Lower leg skin (tissue), 4 donors: Measurements from ENCODE around the gene BMAL1. TPM values are rescaled to one million over a fixed set of nuclear protein-coding genes. Genes with fewer than 3 reads are reported as not detected.
A peak's percentile ranks its signal among the peaks of the same experiment; 100 is the strongest.

Experiments used
- DNase-seq, 2 donors: peaks; one replicate each; pipeline ENCODE4 v3.0.0-alpha.2; 2019; ENCODE audit warnings: low spot score in 2 of 2
- H3K4me3 ChIP-seq: fragments of 200-600 bp; sonication (generic); 2 replicates; pipeline ENCODE4 v1.5.1; 2017; ENCODE audit warnings: mild to moderate bottlenecking, low read depth; ENCODE audit not compliant: poor library complexity, severe bottlenecking
- POLR2A ChIP-seq, 2 donors: fragments of 450-650 bp; IDR thresholded peaks; one replicate each; pipeline ENCODE4 v1.6.1; 2016 to 2017; ENCODE audit warnings: antibody characterized with exemption in 2 of 2, mild to moderate bottlenecking in 1 of 2, moderate library complexity in 1 of 2
- WGBS, 2 donors: methylation state at CpG; one replicate each; pipeline ENCODE4 v1.1.5; 2018; 5-methylcytosine and 5-hydroxymethylcytosine counted together
- intact Hi-C: fragments of 100-400 bp; cut with DNase I; formaldehyde crosslinking; loops from one replicate; pipeline ENCODE4 v1.15.0; 2023; ENCODE audit warnings: low total_unique reads
- total RNA-seq, 4 donors: library from RNA; depleted of rRNA; stranded (reverse); fragments of >200 nt; gene quantifications; one replicate each; pipeline ENCODE4 v1.1.0, GENCODE V29; 2016
- TF ChIP-seq, protein P1 (sequence below), 3 donors: fragments of 450-650 bp; IDR thresholded peaks; one replicate each; pipeline ENCODE4 v1.5.1; 2016; ENCODE audit warnings: antibody characterized with exemption in 3 of 3, mild to moderate bottlenecking in 3 of 3, moderate library complexity in 2 of 3

The BMAL1 gene
- total RNA-seq, 4 donors from 2014 or later: 34.8 to 132 (median 61.5) TPM

GRCh38 chr11:13332124-13332523 is 54.5 kb downstream of the BMAL1 start:
- WGBS, 2 donors: 100% methylated on average over 1 of the region's 1 CpG
- no peak for TF ChIP-seq POLR2A (IDR thresholded peaks at IDR 0.05)
- TF ChIP-seq, protein P1, sequence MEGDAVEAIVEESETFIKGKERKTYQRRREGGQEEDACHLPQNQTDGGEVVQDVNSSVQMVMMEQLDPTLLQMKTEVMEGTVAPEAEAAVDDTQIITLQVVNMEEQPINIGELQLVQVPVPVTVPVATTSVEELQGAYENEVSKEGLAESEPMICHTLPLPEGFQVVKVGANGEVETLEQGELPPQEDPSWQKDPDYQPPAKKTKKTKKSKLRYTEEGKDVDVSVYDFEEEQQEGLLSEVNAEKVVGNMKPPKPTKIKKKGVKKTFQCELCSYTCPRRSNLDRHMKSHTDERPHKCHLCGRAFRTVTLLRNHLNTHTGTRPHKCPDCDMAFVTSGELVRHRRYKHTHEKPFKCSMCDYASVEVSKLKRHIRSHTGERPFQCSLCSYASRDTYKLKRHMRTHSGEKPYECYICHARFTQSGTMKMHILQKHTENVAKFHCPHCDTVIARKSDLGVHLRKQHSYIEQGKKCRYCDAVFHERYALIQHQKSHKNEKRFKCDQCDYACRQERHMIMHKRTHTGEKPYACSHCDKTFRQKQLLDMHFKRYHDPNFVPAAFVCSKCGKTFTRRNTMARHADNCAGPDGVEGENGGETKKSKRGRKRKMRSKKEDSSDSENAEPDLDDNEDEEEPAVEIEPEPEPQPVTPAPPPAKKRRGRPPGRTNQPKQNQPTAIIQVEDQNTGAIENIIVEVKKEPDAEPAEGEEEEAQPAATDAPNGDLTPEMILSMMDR (IDR thresholded peaks at IDR 0.05): no peak
- intact Hi-C loops: no loop called here
- H3K4me3 ChIP-seq: no peak overlapping the region
- DNase-seq: no peak

DNA sequence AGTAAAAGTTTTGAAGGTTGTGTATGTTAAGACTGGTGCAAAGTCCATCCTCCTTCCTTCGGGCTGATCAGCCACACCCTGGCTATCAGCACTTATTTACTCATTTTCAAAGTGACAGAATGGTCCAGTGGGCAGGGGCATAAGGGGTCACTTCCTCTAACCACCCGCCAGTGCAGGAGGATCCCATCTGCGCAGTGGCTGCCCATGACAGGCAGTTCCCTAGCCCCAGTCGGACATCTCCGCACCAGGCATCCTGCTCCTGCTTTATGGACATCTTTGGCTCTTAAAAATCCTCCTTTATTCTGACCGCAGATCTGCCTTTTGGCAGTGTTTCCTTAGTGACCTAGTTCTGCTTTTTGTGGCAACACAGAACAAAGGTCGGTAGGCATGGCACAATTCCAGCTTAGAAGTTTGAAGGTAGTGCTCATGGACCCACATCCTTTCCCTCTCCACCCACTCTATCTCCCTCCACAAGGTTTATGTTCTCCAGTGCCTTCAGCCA is 55.9 kb downstream of the BMAL1 start:
- intact Hi-C loops: no loop called here
- no peak overlapping the region for H3K4me3 ChIP-seq
- WGBS, 2 donors: 76 to 82% methylated on average over 7 of the region's 7 CpGs
- TF ChIP-seq, protein P1 (IDR thresholded peaks at IDR 0.05): no peak
- TF ChIP-seq POLR2A (IDR thresholded peaks at IDR 0.05): no peak
- no peak for DNase-seq

DNA sequence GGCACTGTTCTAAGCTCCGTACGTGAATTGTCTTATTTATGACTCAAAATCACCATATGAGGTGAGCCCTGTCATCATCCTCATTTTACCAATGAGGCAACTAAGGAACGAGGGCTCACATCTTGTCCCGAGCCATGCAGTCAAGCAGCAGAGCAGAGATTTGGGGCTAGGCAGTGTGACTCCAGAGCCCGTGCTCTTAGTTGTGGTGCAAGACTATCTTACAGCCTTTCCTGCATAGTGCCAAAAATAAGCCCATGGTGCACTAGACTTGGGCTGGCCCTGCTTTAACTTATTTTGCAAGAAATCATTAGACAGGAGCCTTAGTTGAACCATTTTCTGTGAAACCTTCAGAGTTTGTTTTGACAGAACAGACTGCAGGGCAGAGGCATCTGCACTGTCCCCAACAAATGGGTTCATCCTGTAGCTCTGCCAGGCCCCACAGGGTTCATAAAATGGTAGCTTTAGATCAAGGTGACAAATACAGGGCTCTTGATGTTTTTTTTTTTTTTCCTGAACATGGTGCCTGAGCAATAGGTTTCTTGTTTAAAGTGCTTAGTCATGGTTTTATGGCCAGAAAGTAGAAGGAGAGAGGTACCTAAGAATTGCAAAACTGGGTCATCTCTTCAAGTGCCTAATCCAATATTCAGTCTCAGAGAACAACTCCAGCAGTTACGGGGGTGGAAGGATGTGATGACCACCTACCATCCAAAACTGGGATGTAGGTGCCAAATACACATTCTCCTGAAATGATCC is 56.6 kb downstream of the BMAL1 start:
- DNase-seq: no peak
- TF ChIP-seq POLR2A (IDR thresholded peaks at IDR 0.05): no peak
- TF ChIP-seq, protein P1 (IDR thresholded peaks at IDR 0.05): no peak
- 86 to 88% methylated on average over 6 of the region's 6 CpGs for WGBS, 2 donors
- no peak overlapping the region for H3K4me3 ChIP-seq
- intact Hi-C loops: no loop called here

DNA sequence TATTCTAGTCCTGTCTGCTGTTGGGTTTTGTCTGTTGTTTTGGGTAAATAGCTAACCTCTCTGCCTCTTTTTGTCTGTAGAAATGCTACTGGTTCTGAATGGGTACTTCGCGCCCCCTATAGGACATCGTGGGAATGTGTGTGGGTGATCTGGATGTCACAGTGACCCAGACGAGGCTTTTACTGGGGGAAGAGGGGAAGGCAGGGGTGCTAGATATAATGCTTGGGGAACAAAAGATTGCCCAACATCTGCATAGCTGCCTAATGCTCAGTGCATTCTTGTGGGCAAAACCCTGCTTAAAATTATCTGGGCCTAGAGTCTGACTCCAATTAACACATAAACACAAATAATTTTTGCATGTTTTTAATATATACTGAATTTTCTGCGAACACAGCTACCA is 57.7 kb downstream of the BMAL1 start:
- intact Hi-C loops: no loop called here
- H3K4me3 ChIP-seq: no peak overlapping the region
- WGBS, 2 donors: 15 to 20% methylated on average over 5 of the region's 5 CpGs
- DNase-seq: peak; percentile 65 to 91
- TF ChIP-seq, protein P1 (IDR thresholded peaks at IDR 0.05): peak in 1 of 3 donors; percentile 33
- no peak for TF ChIP-seq POLR2A (IDR thresholded peaks at IDR 0.05)

DNA sequence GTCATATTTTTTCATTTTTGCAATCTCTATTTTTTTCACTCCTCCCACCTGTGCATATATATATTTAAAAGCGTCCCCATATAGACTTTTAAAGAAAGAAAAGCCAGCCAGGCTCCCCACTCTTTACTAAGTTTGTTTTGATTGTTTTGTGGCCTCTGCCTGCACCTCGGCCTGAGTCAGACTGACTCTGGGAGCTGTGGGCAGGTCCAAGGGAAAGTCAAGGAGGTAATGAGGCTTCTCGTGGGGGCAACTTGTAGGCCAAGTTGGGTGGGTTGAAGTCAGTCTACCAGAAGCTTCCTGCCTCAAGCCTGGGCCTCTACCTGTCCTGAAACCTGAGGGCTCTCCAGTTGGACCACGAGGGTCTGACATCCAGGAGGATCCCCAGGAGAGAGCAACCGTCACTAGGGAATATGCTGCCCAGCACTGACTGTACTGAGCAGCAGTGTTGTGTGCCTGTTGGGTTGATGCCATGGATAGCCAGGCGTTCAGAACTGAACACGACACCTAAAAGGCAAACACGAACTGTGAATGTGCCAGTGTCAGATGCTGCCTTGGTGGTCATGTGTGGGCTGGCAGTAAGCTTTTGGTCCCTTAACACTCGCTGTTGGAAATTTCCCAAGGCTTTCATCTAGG is 58.8 kb downstream of the BMAL1 start:
- WGBS, 2 donors: 87% methylated on average over 9 of the region's 9 CpGs
- no peak for DNase-seq
- intact Hi-C loops: no loop called here

More for the DNA sequence above, 58.8 kb downstream of the BMAL1 start:
- no peak overlapping the region for H3K4me3 ChIP-seq
- TF ChIP-seq, protein P1 (IDR thresholded peaks at IDR 0.05): no peak
- no peak for TF ChIP-seq POLR2A (IDR thresholded peaks at IDR 0.05)
